Stimulated activated CD4-positive, alpha-beta T cell treated with anti-CD3 and anti-CD28 coated beads, Interleukin-1b, Interleukin-23, amount 100 ng/mL, for 48 hours (primary cell): Measurements from ENCODE around the gene COL12A1.

Experiments used
- DNase-seq: peaks from one replicate; pipeline ENCODE4 v3.0.0-alpha.2; 2020

COL12A1 gene

DNA sequence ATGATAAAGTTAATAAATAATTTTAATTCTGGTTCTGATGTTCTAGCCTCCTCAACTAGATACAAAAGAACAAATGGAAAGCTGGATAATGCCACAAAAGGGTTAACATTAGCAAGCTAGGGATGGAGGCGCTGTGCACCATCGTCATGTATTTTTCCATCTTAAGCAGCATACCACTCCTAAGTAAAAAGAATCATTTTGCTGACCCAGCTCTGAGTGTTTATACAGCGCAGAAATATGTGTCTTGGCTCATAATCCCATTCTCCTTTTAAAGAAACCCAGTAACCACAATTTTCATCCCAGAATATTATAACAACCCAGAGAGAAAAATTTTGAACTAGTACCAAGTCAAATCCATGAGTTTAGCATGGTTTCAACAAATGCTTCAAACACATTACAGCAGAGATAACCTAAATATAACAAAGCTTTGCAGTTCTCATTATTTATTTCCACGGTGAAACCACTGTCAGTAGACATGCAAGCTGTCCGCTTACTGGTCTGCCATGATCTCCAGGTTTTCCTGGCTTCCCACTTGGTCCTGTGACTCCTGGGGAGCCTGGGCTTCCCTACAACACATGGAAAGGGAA, 111.1 kb downstream of the COL12A1 start:
- DNase-seq = no peak

DNA sequence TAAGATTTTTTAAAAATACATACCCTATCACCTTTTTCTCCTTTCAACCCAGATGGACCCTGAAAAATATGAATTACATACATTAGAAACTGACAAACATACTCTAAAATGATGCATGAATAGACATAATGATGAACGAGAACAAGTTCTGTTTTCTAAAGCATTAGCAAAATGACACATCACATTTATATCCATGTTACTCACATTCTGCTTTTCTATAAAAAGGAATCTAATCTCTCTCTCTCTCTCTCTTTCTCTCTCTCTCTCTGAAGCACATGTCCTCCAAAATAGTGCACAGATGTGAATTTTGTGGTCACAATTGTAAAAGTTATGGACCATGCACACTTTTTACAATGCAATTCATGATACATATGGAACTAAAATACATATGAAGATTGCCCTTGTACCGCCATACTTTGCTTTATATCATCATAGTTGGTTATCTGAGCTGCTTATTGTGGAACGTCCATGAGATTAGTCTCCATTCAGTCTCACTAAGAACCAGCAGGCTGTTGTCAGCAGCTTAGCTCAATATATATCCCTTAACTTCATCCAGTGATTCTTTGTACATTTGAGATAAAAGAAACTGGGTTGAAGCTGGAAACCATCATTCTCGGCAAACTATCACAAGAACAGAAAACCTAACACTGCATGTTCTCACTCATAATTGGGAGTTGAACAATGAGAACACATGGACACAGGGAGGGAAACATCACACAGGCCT, 114.2 kb downstream of the COL12A1 start:
- no peak for DNase-seq

DNA sequence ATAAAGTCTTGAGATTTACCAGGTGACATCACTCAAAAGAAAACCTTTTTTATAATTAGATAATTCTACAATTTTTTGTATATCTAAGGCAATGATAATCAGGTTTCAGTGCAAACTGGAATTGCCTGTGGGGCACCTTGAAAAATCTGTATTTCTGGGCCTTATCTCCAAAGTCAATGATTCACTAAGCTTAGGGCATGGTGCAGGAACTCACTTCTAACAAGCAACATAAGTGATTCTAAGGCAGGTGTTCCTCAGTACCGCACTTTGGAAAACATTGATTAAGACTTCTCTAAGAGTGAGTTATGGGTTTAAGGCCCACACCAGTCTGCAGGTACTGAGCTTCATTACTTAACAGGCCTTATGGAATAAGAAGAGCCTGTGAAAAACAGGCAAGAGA, 115.3 kb downstream of the COL12A1 start:
- DNase-seq = no peak

DNA sequence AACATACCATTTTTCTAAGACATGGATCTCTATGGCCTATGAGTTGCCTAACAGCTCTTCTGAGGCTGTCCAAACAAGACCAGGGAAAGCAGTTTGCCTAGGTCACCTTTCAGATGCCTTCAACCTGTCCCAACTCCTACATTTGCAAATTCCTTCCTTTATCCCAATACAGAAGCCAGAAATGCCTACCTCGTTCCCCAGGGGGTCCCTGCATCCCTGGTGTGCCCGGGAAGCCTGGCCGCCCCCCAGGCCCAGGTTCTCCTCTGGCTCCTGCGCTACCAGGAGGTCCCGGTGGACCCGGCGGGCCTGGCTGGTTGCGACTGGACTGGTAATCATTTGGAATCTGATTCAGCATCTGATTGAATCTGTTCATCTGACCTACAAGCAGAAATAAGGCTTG, 115.9 kb downstream of the COL12A1 start:
- no peak for DNase-seq

DNA sequence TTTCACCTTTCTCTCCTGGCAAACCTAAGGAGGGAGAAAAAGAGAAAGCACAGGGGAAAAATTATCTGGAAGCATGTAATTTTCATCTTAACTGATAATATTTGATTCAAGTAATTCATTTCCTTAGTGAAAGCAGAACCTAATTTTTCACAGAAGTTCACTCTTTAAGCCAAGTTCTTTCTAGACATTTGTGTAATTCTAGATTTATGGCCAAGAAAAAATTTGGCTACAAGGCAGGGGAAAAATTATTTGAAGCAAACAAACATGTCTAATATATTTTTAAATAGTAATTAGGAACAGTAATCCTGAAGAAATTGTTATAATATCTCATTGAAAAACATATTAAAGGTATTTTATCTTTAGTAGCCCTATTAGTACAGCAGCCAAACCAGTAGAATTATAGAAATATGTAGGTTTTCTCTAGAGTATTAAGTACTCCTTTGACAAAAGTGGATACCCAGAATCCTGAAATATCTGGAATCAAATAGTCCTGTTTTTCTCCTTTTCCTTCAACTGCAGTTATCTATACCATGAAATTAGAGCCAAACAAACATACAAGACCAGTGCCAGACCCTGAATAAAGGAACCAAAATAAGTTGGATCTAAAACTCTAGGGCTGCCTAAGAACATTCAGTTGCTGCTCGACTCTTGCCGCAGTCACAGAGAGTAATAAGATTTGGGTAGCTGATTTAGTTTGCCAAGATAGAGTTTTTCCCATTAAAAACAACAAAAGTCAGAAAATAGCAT, 116.5 kb downstream of the COL12A1 start:
- DNase-seq = no peak

DNA sequence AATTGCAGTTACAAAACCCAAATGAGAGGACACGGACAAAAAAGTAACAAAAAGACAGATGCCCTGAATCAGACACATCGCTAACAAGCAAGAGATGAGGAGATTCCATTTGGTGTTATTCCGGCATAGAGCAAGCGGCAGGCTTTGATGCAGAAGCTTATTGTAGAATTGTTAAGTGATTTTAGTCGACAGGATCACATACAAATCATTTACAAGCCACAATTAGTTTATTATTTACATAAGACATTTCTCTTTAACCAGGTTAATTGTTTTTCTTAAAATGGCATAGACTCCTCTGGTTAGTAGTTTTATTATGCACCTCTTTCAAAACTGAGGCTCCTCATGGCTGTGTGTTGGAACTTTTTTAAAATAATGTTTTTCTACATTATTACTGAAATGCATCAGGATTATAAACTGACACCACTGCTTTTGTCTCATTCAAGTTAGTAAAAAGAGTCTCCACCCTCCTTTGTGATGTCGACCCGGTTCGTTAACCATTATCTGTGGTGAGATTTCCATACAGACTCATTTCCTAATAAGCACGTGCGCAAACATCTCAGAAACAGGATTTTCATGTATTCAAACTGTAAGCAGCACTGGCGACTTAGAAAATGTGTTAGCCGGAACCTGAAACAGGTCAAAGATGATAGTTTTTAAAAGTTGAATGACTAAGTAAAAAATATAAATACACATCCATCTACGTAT, 119.8 kb downstream of the COL12A1 start:
- DNase-seq = no peak

DNA sequence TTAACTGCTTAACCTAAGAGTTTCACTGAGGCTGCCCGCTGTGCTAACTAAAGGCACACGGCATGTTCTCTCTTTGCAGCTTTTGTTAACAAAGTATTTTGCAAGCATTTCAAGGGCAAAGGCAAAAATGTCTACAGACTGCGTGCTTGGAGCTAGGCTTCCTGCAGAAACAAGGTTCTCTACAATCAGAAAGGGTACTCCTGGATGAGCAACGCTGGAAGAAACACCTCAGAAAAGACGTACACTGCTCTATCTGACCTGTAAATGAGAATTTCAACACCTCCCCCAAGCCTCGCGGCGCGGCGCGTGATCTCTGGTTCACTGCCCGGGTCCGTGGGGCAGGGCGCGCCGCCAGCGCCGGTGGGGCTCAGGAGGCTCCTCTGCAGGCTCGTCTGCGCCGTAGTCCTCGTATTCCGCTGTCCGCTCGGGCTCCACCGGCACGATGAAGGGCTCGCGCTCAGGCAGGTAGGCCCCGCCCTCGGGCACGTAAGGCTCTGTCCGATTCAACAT, 120.9 kb downstream of the COL12A1 start:
- no peak for DNase-seq

DNA sequence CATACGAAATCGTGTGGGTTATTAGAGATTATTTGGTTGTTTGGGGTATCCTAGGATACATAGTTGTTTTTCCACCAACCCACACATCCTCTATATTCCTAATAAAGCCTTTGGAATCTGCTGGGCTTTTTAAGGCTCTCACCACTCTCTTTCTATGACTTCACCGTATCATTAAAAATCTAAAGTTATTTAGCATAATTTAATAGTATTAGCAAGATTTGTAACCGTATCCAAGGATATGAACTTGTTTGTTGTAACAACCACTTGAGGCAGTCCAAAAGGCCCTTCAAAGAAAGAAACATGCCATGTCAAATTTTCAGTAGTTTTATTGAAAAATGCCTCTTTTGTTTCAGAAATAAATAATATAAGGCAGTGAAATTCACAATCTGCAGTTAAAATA, 121.8 kb downstream of the COL12A1 start:
- no peak for DNase-seq

DNA sequence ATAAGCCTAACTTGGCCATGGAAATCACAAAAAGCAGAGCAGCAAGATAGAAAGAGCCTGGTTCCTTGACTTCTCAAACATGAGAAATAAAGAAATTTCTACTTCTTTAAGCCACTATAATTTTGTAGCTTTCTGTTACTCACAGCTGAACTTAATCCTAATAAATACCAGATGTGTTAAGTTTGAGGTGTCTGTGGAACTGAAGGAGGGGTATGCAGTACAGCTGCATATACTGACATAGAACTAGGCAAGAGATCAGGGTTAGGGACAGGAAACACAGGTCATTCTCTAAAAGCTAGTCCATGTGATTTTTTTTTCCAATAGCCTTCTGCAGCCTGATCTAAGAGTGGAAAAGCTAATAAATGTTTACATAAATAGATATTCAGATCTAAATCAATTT, 123.9 kb downstream of the COL12A1 start:
- DNase-seq = no peak

DNA sequence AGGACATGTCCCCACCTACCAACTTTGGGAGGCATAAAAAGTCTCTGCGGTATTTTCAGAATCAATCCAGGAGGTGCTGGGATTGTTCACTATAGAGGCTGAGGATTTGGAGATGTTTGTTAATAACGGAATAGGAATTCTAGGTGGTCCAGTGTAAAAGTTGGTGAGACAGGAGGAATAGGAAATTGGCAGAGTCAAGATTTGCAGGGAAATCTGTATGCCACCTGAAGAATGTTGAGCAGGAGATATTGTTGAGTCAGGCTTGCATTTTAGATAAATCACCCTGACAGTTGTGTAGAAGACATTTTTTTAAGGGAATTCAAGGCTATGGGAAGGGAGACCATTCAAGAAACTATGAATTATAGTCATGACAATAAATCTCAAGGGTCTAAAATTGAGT, 124.8 kb downstream of the COL12A1 start:
- no peak for DNase-seq

DNA sequence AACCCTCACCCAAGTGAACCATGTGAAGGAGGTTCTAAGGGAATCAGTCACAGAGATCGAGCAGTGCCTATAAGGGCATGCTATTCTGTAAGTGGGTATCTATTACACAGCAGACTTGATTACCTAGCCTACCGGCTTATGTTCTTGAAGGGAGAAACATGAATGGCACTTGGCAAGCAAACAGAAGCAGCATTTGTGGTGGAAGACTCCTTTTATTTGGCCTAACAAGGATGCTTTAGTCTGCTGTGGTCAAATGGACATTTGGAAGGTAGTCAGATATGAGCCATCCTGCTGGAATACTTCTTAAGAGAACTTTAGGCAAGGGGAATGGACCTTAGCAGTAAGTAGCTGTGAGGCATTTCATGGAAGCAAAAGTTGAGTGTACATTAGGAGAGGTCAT, 126.3 kb downstream of the COL12A1 start:
- no peak for DNase-seq

DNA sequence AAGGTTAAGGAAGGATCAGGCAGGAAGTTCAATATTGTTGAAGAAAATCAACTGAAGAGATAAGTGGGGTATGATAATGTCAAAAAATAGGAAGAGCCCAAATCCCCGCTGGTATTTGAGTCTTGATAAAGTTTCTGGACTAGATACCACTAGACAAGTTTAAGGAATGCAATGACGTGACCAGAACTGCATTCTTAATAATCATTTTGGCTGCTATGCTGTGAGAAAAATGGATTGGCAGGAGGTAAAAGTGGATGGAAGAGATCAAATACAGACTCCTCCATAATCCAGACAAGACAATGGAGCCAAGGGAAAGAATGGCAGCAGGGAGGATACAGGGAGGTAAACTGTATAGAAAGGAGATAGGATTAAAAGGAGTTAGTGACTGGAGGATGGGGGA, 128.2 kb downstream of the COL12A1 start:
- DNase-seq = no peak

DNA sequence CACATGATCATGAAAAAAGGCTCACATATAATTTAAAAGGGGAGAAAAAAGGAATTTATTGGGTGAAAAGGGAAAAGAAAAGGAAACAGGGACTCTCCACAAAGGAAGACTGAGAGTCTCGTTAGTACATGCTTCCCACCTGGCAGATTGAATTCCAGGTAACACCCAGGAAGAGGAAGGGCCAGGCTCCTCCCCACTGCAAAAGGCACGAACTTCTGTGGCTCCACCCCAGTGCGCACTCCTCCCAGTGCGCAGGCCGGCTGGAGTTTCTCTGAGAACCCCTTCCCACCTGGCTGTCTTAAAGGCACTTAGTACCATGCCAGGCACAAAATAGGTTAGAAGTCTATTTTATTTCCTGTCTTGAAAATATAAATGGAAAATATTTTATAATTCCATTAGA, 129.8 kb downstream of the COL12A1 start:
- no peak for DNase-seq

DNA sequence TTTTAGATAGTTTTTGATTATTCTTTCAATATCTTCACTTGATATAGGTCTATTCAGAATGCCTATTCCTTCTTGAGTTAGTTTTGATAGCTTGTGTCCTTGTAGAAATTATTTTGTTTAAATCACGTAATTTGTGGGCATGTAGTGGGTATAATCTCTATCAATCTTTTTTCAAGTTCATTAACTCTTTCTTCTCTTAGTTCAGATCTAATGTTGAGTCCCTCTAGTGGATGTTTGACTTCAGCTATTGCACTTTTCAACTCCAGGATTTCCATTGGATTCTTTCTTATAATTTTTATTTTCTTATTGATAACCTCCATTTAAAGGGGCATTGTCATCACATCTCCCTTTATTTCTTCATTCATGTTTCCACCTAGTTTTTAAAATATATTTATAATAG, 135.6 kb downstream of the COL12A1 start:
- no peak for DNase-seq

DNA sequence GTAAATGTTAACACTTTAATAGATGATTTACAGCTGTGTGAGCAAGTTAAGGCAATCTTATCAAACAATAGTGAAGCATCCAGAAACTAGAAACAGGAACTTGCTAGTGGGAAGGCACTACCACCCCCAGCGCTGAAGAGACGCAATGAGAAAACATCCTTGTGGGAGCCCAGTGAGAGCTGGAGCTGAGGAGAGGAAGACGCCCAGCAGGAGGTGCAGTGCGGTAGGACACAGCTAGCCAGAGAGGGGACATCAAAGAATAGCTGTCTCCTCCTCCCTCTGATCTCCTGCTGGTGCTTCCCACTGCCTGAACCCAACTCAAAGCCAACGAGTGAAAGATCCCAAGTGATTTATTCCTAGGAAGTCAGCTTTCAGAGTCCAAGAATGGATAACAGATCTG, 140.3 kb downstream of the COL12A1 start:
- no peak for DNase-seq

DNA sequence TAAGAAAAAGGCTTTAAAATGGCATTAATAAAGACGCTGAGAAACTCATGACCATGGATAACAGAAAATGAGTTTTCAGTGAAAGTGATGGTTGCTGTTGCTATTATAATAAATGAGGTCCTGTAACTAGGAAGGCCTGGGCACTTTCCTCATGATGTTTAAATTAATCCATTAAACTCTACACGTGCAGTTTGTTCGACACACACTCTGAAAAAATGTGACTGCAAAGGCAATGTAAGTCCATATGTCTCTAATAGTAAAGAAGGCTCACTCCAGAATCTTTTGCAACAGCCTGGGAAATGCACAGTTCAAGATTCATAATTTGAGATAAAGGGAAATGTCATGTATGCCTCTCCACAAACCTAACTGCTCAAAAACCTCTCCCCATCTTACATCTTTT, 153.4 kb downstream of the COL12A1 start:
- no peak for DNase-seq

DNA sequence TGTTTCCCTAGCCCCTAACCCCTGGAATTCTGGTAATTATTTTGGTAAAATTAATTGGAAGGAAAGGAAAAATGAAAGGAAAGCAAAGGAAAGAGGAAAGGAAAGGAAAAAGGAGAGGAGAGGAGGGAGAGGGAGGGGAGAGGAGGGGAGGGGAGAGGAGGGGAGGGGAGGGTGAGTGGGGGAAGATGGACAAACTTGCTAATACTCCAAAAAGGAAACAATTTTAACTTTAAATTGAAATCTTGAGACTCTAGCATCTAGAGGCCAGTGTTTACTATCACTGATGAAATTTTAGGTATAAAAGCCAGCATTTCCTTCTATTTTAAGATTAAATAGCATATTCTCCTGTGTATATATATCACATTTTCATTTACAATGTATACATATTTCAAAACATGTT, 156.5 kb downstream of the COL12A1 start:
- no peak for DNase-seq

DNA sequence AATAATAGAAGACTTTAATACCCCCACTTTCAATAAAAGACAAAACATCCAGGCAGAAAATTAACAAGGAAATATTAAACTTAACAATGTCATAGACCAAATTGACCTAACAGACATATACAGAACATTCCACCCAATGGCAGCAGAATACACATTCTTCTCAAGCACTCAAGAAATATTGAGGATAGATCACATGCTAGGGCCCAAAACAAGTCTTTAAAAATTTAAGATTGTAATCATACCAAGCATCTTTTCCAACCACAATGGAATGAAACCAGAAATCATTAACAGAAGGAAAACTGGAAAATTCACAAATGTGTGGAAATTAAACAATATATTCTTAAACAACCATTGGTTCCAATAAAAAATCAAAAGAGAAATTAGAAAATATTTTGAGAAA, 161.0 kb downstream of the COL12A1 start:
- no peak for DNase-seq

DNA sequence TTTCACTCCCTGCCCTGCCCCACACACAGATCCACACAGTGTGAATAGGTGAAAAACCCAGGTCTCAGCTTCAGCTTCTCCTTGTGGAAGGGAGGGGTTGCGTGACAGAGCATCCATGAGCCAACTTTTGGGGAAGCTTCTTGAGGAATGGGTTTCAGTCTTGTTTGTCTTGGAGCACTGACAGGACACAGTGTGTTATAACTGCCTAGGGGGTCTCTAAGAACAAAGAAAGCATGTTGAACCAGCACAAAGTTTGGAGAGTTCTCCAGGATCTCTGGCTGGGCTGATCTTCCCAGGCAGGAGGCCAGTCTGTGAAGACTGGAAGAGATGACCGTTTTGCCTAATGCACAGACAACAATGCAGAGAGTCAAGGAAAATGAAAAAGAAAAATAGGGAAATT, 164.5 kb downstream of the COL12A1 start:
- no peak for DNase-seq
